T-helper 2 cell (primary cell): Measurements from ENCODE around the gene SH2B3.
"Not testable (repeated sequence)": the region's sequence is repeated elsewhere in the genome, so short reads cannot be mapped to it uniquely, and the experiment has no call there.

Experiments used
- DNase-seq, 5 experiments: peaks; one replicate each; pipeline versions ENCODE4 v3.0.0 to v3.0.0-alpha.2; 2012 to 2022

Gene SH2B3

DNA sequence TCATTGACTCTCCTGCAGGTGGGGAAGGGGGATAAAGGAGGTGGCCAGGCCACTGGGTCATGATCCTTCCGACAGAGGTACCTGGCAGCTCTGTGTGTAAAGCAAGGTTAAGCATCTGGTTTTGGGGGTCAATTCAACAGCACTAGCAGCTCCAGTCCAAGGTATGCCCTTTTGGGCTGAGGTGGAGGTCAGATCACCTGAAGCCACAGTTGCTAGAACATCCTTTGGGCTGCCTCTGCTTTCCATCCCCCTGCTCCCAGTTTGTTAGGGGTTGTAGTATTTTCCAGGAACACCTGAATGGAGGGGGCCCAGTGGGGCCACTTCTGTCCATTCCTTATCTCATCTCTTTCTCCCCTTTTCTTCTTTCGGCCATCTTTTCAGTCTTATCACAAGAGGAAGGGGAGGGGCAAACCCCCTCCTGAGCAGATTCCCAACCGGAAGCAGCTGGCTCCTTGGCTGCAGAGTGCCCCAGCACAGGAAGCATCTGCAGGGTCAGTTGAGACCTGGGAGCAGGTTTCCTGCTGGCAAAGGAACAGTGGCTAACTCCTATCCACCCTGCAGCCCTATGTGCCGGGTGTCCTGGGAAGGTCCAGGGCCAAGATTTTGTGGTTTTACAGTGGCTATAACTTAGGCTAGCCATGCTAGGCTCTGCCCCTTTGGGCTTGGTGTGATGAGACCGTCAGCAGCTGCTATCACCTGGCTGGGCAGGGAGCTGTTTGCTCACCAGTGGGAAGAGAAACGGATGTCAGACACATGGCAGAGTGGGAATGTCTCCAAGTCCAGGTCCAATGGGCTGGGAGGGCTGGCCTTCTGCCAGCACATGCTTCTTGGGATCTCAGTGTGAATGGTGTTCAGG, 40.2 kb downstream of the SH2B3 start:
- no peak for DNase-seq

- no peak for DNase-seq
Observed at GRCh38 chr12:111446631-111447570, 41.2 kb downstream of the SH2B3 start.

GRCh38 chr12:111447571-111448265, 42.0 kb downstream of the SH2B3 start:
- DNase-seq = no peak

- no peak for DNase-seq
Observed at GRCh38 chr12:111448266-111448830, 42.6 kb downstream of the SH2B3 start.

DNA sequence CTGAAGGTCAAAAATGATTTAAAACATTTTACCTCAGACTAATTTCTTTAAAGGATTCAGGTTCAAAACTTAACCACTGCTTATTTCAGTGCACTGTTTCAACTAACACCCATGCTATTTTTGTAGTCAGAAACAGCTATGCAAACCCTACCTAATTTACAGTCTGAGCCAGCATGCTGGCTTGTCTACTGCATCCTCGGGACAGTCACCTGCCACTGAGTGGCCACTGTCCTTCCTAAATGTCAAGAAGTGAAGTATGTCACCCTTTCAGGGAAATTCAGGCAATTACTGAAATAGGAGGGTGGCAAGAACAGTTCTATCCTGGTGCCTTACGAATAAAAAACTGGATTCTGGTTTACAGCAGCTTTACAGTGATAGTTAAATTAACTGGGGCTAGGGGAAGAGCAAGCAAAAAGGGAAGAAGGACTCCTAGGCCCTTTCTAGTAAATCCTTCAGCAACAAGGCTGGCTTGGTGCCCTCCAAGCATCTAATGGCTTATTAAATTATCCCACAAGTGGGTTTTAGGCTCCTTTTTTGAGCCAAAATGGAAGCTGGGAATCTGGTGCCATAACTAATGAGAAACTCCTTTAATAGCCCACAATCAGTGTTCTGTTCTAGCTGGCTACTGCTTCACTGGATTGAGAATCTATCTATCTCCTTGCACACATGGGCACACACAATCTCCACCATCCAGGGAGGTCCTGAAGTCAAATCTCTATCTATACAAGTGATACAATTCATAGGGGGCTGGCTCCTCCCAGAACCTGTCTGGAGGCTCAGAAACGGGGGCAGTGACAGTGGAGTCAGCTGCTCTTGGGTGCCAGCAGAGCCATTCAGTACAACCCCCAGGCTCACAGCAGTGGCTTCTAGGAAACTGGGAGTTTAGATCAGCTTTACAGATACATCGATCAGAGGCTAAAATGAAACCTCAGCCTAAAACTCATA, 43.4 kb downstream of the SH2B3 start:
- no peak for DNase-seq

DNA sequence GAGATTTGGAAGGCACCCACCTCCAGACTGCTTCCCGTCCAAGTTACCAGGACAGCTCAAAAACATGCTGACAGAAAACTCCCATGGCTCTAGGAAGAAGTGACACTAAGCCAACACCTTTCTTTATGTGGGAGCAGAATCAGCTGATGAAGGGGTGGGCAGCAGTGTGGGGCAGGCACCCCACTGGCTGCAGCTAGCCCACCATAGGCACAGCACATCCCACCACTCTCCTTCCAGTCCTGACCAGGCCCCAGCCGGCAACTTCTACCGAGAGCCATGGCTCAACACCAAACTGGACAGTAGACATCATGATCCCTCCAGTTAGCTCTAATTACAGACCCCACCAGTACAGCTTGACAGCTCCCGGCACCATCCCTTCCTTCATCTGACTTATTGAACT, 45.0 kb downstream of the SH2B3 start:
- DNase-seq = no peak

- no peak for DNase-seq
Observed at GRCh38 chr12:111451232-111451631, 45.5 kb downstream of the SH2B3 start.

DNA sequence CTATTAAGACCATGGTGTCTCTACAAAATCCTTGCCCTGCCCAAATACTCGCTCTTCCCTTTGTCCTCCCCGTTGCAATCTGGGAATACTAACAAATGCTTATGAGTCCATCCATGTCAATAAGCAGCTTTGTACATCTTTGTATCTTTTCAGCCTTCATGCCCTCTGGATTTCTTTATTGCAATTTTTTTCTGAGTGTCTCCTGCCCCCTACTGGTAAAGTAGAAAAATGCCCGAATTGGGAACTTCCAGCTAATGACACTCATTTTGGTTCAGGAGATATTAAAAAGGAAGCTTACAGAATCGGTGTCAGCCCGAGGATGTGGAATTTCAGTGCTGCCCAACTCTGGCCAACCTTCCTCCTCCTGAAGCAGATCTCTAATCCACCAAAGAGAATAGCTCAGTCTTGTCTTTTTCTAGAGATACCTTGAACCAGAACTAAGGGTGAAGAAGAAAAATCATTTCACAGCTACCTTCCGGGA, 46.0 kb downstream of the SH2B3 start:
- DNase-seq = peak in 2 of 5 experiments; percentile 57 to 59

GRCh38 chr12:111453071-111453989, 47.6 kb downstream of the SH2B3 start:
- DNase-seq = no peak

DNA sequence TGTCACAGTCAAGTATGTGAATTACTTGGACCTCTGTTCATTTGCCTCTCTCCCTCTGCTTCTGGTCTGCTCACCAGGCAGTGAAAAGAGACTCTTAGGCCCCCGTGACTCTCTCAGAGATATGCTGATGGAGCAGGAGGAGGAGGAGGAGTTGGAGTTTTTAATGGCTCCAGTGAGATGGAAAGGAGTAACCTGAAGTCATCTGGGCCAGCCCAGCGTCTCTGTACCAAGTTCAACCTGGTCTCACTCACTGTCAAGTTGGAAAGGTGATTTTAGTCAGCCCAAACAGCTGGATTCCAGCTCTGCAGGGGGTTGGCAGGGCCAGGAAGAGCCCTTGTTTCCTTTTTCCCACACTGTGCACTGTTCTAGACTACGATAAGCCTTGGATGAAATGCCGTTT, 48.6 kb downstream of the SH2B3 start:
- no peak for DNase-seq

GRCh38 chr12:111454716-111455447, 49.2 kb downstream of the SH2B3 start:
- DNase-seq = no peak

GRCh38 chr12:111455448-111456320, 50.0 kb downstream of the SH2B3 start:
- DNase-seq = no peak

- DNase-seq = no peak
Observed at GRCh38 chr12:111457071-111457470, 51.3 kb downstream of the SH2B3 start.

GRCh38 chr12:111457577-111457976, 51.9 kb downstream of the SH2B3 start:
- DNase-seq = no peak

DNA sequence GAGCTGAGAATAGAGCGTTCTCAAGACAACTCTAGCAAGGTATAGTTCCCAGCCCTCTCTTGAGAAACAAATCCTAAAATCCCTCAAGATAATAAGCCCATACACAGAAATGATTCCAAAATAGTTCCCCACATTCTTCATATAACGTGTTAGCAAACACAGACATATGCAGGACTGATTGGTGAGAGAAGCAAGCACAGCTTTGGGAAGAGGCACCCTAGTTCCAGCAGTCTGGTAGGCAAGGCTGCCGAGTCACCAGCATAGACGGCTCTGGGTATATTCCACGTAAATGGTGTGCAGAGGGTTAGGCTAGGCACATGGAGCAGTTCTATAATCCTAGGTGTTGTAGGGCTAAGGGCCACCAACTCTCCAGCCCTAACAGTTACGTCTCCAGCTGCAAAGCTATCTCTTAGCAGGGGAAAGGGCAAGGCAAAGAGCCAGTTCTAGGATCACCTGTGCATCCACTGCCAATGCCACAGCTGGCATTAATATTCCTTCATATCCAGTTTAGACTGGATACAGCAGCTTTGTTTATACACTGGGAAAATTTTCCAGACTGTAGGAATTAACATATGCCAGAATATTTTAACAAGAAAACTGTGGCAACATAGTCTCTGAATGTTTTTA, 52.9 kb downstream of the SH2B3 start:
- DNase-seq = no peak

- not testable (repeated sequence) for DNase-seq
Observed at GRCh38 chr12:111460111-111460510, 54.4 kb downstream of the SH2B3 start.

DNA sequence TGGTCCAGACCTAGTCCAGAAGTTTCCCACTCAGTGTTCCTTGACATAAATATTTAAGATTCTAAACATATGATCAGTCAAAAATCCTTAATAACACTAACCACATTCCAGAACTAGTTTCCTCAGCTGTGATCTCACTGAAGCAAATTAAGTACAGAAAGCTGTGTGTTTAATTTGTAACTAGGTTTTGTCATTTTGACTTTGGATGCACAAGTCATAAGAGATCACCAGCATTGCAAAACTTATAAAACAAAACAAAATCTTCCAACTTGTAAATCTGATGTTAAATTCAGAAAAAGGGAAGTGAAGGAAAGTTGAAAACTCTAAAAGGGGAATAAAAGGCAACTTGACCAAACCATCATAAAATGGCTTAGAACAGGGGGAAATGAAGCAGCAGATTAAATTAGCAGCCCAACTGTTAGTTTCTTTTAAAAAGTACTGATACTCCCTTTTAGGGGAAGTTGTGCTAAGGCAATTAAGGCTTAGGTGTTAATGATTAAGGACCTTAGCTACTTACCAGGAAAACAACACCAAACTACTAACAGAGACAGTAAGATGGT, 56.6 kb downstream of the SH2B3 start:
- DNase-seq = no peak
